Lung (tissue), 12 donors: ENCODE measurements around the gene F2RL2. TPM values are rescaled to one million over a fixed set of nuclear protein-coding genes. Genes with fewer than 3 reads are reported as not detected.
"Not testable (repeated sequence)": the region's sequence is repeated elsewhere in the genome, so short reads cannot be mapped to it uniquely, and the experiment has no call there.

Experiments used
- ATAC-seq: fragments of 200-7000 bp; cut with Tn5 transposase; one replicate; pipeline ENCODE4 v1.9.1; 2020; ENCODE audit warnings: moderate number of reproducible peaks; ENCODE audit not compliant: insufficient read depth, low FRiP score
- DNase-seq, 3 donors: peaks; one replicate each; pipeline ENCODE4 v3.0.0-alpha.2; 2013 to 2017
- H3K27ac ChIP-seq, 2 donors: one replicate each; pipeline ENCODE4 v1.5.1; 2013; ENCODE audit warnings: mild to moderate bottlenecking in 2 of 2, moderate library complexity in 2 of 2, control low read depth in 1 of 2, inconsistent platforms in 1 of 2, low read depth in 1 of 2, low read length in 1 of 2
- H3K27me3 ChIP-seq, 3 donors: one replicate each; pipeline ENCODE4 v1.5.1; 2013; ENCODE audit warnings: low read length in 2 of 3; ENCODE audit not compliant: control insufficient read depth in 3 of 3, insufficient read depth in 3 of 3
- H3K36me3 ChIP-seq, 4 donors: one replicate each; pipeline ENCODE4 v1.5.1; 2013; ENCODE audit warnings: low read length in 4 of 4, mild to moderate bottlenecking in 1 of 4, moderate library complexity in 1 of 4; ENCODE audit not compliant: control insufficient read depth in 4 of 4, insufficient read depth in 4 of 4
- H3K4me1 ChIP-seq, 5 donors: one replicate each; pipeline ENCODE4 v1.5.1; 2013; ENCODE audit warnings: low read length in 5 of 5, mild to moderate bottlenecking in 2 of 5, moderate library complexity in 1 of 5; ENCODE audit not compliant: control insufficient read depth in 5 of 5, insufficient read depth in 5 of 5
- H3K4me3 ChIP-seq: one replicate; pipeline ENCODE4 v1.5.1; 2013; ENCODE audit warnings: mild to moderate bottlenecking, control low read depth, moderate library complexity
- H3K9ac ChIP-seq, 2 donors: one replicate each; pipeline ENCODE4 v1.5.1; 2013; ENCODE audit warnings: low read length in 2 of 2, control low read depth in 1 of 2; ENCODE audit not compliant: insufficient read depth in 1 of 2
- H3K9me3 ChIP-seq, 4 donors: one replicate each; pipeline ENCODE4 v1.5.1; 2013; ENCODE audit warnings: low read length in 3 of 4, mild to moderate bottlenecking in 1 of 4, moderate library complexity in 1 of 4; ENCODE audit not compliant: control insufficient read depth in 4 of 4, insufficient read depth in 3 of 4
- WGBS, 2 donors: extraction: QIAGEN DNeasy Blood & Tissue Kit; methylation state at CpG; one replicate each; pipeline ENCODE4 v1.1.7; 2013; 5-methylcytosine and 5-hydroxymethylcytosine counted together
- polyA plus RNA-seq, 2 donors: library from polyadenylated mRNA; stranded (reverse); fragments of 200-250 nt; gene quantifications; one replicate each; pipeline ENCODE4 v1.2.1, GENCODE V29; 2013
- total RNA-seq, 2 donors: library from RNA; depleted of rRNA in 1 of 2; stranded (reverse); fragments of >200 nt in 1 of 2; gene quantifications; one replicate each; pipeline ENCODE4 v1.2.1, GENCODE V29; 2014 to 2021
- TF ChIP-seq, protein P1 (sequence below): IDR thresholded peaks from 2 replicates; pipeline ENCODE4 v1.5.1; 2012; ENCODE audit warnings: mild to moderate bottlenecking; ENCODE audit errors: control extremely low read depth, extremely low read depth
- donor health status: control.
- donor health status: control.
- donor health status: Bipolar disorder and iron deficiency.
- donor health status: healthy.
- donor health status: DM: yes; HTN: yes; CAD: no.

F2RL2 gene
- total and polyA plus RNA-seq, 4 donors, result 0.07 to 0.80 (median 0.33) TPM

- whole genome bisulfite sequencing, 2 donors, result 66 to 71% methylated on average over 4 of the region's 4 CpGs
- peak in 2 of 3 donors; percentile 41 to 69 for DNase-seq
- Histone ChIP-seq H3K9me3 (peaks cover 0 to 3% (median 0%) of the 10 kb centered on the region in 4 donors), H3K4me3 (no peak overlapping the region), H3K9ac (no peak overlapping the region), H3K4me1 (peaks cover 0 to 27% (median 9%) of the 10 kb centered on the region in 5 donors), H3K36me3 (peaks cover 0 to 2% (median 1%) of the 10 kb centered on the region in 4 donors), H3K27ac (no peak overlapping the region), H3K27me3 (no peaks in the 10 kb centered on the region)
- no peak for ATAC-seq
- TF ChIP-seq, protein P1, sequence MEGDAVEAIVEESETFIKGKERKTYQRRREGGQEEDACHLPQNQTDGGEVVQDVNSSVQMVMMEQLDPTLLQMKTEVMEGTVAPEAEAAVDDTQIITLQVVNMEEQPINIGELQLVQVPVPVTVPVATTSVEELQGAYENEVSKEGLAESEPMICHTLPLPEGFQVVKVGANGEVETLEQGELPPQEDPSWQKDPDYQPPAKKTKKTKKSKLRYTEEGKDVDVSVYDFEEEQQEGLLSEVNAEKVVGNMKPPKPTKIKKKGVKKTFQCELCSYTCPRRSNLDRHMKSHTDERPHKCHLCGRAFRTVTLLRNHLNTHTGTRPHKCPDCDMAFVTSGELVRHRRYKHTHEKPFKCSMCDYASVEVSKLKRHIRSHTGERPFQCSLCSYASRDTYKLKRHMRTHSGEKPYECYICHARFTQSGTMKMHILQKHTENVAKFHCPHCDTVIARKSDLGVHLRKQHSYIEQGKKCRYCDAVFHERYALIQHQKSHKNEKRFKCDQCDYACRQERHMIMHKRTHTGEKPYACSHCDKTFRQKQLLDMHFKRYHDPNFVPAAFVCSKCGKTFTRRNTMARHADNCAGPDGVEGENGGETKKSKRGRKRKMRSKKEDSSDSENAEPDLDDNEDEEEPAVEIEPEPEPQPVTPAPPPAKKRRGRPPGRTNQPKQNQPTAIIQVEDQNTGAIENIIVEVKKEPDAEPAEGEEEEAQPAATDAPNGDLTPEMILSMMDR, result no peak
Observed at GRCh38 chr5:76608833-76609232, 14.4 kb downstream of the F2RL2 start.

GRCh38 chr5:76607353-76607871, 15.8 kb downstream of the F2RL2 start:
- Histone ChIP-seq H3K4me1 (peaks cover 0 to 27% (median 9%) of the 10 kb centered on the region in 5 donors), H3K36me3 (peaks cover 0 to 2% (median 0%) of the 10 kb centered on the region in 4 donors), H3K27ac (no peak overlapping the region), H3K4me3 (no peak overlapping the region), H3K9ac (no peak overlapping the region), H3K27me3 (no peaks in the 10 kb centered on the region), H3K9me3 (no peaks in the 10 kb centered on the region)
- TF ChIP-seq, protein P1, result no peak
- WGBS, 2 donors, result 68 to 72% methylated on average over 9 of the region's 9 CpGs
- DNase-seq (peak; percentile 80 to 89 (median 86)), ATAC-seq (no peak)

- ATAC-seq (no peak), DNase-seq (peak in 2 of 3 donors; percentile 39 to 58)
- 87 to 91% methylated on average over 2 of the region's 2 CpGs for WGBS, 2 donors
- peaks cover 0 to 2% (median under 1%) of the 10 kb centered on the region in 4 donors for H3K36me3 ChIP-seq
- TF ChIP-seq, protein P1, result no peak
- no peak overlapping the region for H3K27ac ChIP-seq
- no peaks in the 10 kb centered on the region for H3K27me3 ChIP-seq
- no peak overlapping the region for H3K4me3 ChIP-seq
- H3K9ac ChIP-seq, result no peak overlapping the region
- no peaks in the 10 kb centered on the region for H3K9me3 ChIP-seq
- H3K4me1 ChIP-seq, result peaks cover 0 to 27% (median 9%) of the 10 kb centered on the region in 5 donors
Observed at GRCh38 chr5:76606701-76607100, 16.5 kb downstream of the F2RL2 start.

GRCh38 chr5:76604838-76605237, 18.4 kb downstream of the F2RL2 start:
- peaks cover 0 to 3% (median 0%) of the 10 kb centered on the region in 4 donors for H3K36me3 ChIP-seq
- ATAC-seq (no peak), DNase-seq (no peak)
- H3K9me3 ChIP-seq, result no peaks in the 10 kb centered on the region
- TF ChIP-seq, protein P1, result no peak
- WGBS, 2 donors, result 75 to 94% methylated on average over 2 of the region's 2 CpGs
- H3K27me3 ChIP-seq, result no peaks in the 10 kb centered on the region
- no peak overlapping the region for H3K4me3 ChIP-seq
- H3K27ac ChIP-seq, result no peak overlapping the region
- peaks cover 0 to 27% (median 9%) of the 10 kb centered on the region in 5 donors for H3K4me1 ChIP-seq
- H3K9ac ChIP-seq, result no peak overlapping the region

DNA sequence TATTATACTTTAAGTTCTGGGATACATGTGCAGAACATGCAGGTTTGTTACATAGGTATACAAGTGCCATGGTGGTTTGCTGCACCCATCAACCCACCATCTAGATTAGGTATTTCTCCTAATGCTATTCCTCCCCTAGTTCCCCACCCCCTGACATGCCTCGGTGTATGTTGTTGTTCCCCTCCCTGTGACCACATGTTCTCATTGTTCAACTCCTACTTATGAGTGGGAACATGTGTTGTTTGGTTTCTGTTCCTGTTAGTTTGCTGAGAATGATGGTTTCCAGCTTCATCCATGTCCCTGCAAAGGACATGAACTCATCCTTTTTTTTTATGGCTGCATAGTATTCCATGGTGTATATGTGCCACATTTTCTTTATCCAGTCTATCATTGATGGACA, 19.2 kb downstream of the F2RL2 start:
- H3K4me3 ChIP-seq, ATAC-seq, H3K36me3 ChIP-seq, H3K9ac ChIP-seq, DNase-seq, H3K27me3 ChIP-seq, H3K9me3 ChIP-seq, H3K27ac ChIP-seq: not testable (repeated sequence)
- peaks cover 0 to 27% (median 9%) of the 10 kb centered on the region in 5 donors for H3K4me1 ChIP-seq
- WGBS, 2 donors, result 72 to 89% methylated on average over 1 of the region's 1 CpG
